Adrenal gland (tissue), 12 donors: ENCODE data around the gene TMEM31. TPM values are rescaled to one million over a fixed set of nuclear protein-coding genes. Genes with fewer than 3 reads are reported as not detected.

Experiments used
- DNase-seq, 7 donors: peaks; one replicate each; pipeline ENCODE4 v3.0.0-alpha.2; 2019 to 2020
- H3K27ac ChIP-seq, 5 donors: fragments of 200-600 bp; sonication (generic) in 4 of 5; 1 replicate in 3 of 5; 2 replicates in 2 of 5; pipeline versions ENCODE4 v1.5.1 to v1.8.0; 2016 to 2020; ENCODE audit warnings: mild to moderate bottlenecking in 1 of 5
- H3K27me3 ChIP-seq: fragments of 200-600 bp; 2 replicates; pipeline ENCODE4 v1.8.0; 2021
- H3K36me3 ChIP-seq, 2 donors: fragments of 200-600 bp; replicated peaks in 1 of 2; 1 replicate in 1 of 2; 2 replicates in 1 of 2; pipeline versions ENCODE4 v1.5.1 to v1.8.0; 2018 to 2022
- H3K4me1 ChIP-seq, 2 donors: fragments of 200-600 bp; replicated peaks in 1 of 2; 1 replicate in 1 of 2; 2 replicates in 1 of 2; pipeline versions ENCODE4 v1.5.1 to v1.8.0; 2018 to 2021
- H3K4me3 ChIP-seq, 4 donors: fragments of 200-600 bp; sonication (generic) in 3 of 4; one replicate each; pipeline ENCODE4 v1.5.1; 2016 to 2018
- H3K9me3 ChIP-seq, 3 donors: fragments of 200-600 bp; sonication (generic) in 1 of 3; replicated peaks in 1 of 3; 1 replicate in 2 of 3; 2 replicates in 1 of 3; pipeline versions ENCODE4 v1.5.1 to v1.8.0; 2016 to 2021
- CTCF ChIP-seq, 6 experiments: fragments of 450-650 bp in 4 of 6; fragments of 200-600 bp in 2 of 6; sonication (generic) in 1 of 6; IDR thresholded peaks; 1 replicate in 5 of 6; 2 replicates in 1 of 6; pipeline versions ENCODE4 v1.5.1 to v1.8.0; 2016 to 2021; ENCODE audit warnings: antibody characterized with exemption in 6 of 6, mild to moderate bottlenecking in 2 of 6, moderate library complexity in 1 of 6
- POLR2A ChIP-seq, 2 donors: fragments of 450-650 bp; IDR thresholded peaks; one replicate each; pipeline ENCODE4 v1.6.1; 2017; ENCODE audit warnings: antibody characterized with exemption in 2 of 2, mild to moderate bottlenecking in 2 of 2, moderate library complexity in 1 of 2
- WGBS, 4 donors: extraction: QIAGEN DNeasy Blood & Tissue Kit in 2 of 4; methylation state at CpG; one replicate each; pipeline versions ENCODE4 v1.1.5 to v1.1.7; 2013 to 2017; 5-methylcytosine and 5-hydroxymethylcytosine counted together
- intact Hi-C, 2 donors: fragments of 100-400 bp; cut with DNase I; formaldehyde crosslinking; loops; one replicate each; pipeline versions ENCODE4 v1.14.1 to v1.15.0; 2022 to 2023
- polyA plus RNA-seq, 3 donors: library from polyadenylated mRNA; stranded (reverse); fragments of 200-250 nt in 2 of 3; fragments of 350-450 nt in 1 of 3; fragmentation: Illumina TruSeq in 1 of 3; extraction: RNeasy Lipid Tissue Mini Kit (QIAGEN cat#74804) in 1 of 3; gene quantifications; one replicate each; pipeline ENCODE4 v1.2.3, GENCODE V29; 2013 to 2014
- total RNA-seq, 9 donors: library from RNA; depleted of rRNA in 4 of 9; stranded (reverse); fragments of >200 nt in 4 of 9; fragments of 120-200 nt in 1 of 9; fragmentation: NEBNext Ultra II Directional in 1 of 9; extraction: Animal tissue kit (Norgen Biotek cat#: 25700) in 1 of 9; gene quantifications; one replicate each; pipeline versions ENCODE4 v1.1.0 to v1.2.4, GENCODE V29; 2013 to 2023
- donor health status: healthy with polysubstance abuse.
- donor health status: Bipolar disorder and iron deficiency.
- donor health status: DM: yes; HTN: yes; CAD: no.
- donor health status: DM: no; HTN: no; CAD: no.
- donor health status: DM: no; HTN: no; CAD: no.
- donor health status: DM: yes; HTN: yes; CAD: no.

Gene TMEM31
- total and polyA plus RNA-seq, 12 donors, result 0.34 to 0.67 (median 0.47) TPM; not detected in 6

GRCh38 chrX:103739421-103739820 lies 28.7 kb downstream of the TMEM31 start:
- 78 to 97% (median 79%) methylated on average over 1 of the region's 1 CpG for WGBS, 4 donors
- Histone ChIP-seq H3K4me3 (no peak overlapping the region), H3K9me3 (no peaks in the 10 kb centered on the region), H3K4me1 (no peaks in the 10 kb centered on the region), H3K27ac (no peak overlapping the region), H3K27me3 (no peaks in the 10 kb centered on the region), H3K36me3 (no peaks in the 10 kb centered on the region)
- no peak for DNase-seq
- TF ChIP-seq POLR2A (IDR thresholded peaks at IDR 0.05) (no peak), CTCF (IDR thresholded peaks at IDR 0.05) (no peak)
- intact Hi-C loops, result no loop called here

GRCh38 chrX:103741879-103742278 lies 31.2 kb downstream of the TMEM31 start:
- no peak overlapping the region for H3K27ac ChIP-seq
- intact Hi-C loops, result no loop called here

GRCh38 chrX:103742339-103742738 lies 31.6 kb downstream of the TMEM31 start:
- TF ChIP-seq POLR2A (IDR thresholded peaks at IDR 0.05) (no peak), CTCF (IDR thresholded peaks at IDR 0.05) (no peak)
- no peak overlapping the region for H3K4me3 ChIP-seq
- WGBS, 4 donors, result 54 to 93% (median 76%) methylated on average over 6 of the region's 6 CpGs
- no peaks in the 10 kb centered on the region for H3K9me3 ChIP-seq
- H3K36me3 ChIP-seq, result no peaks in the 10 kb centered on the region
- intact Hi-C loops, result no loop called here
- no peak overlapping the region for H3K27ac ChIP-seq
- no peaks in the 10 kb centered on the region for H3K27me3 ChIP-seq
- no peaks in the 10 kb centered on the region for H3K4me1 ChIP-seq
- no peak for DNase-seq

More at GRCh38 chrX:103741879-103742278, 31.2 kb downstream of the TMEM31 start:
- no peaks in the 10 kb centered on the region for H3K36me3 ChIP-seq
- H3K27me3 ChIP-seq, result no peaks in the 10 kb centered on the region
- no peak overlapping the region for H3K4me3 ChIP-seq
- DNase-seq, result no peak
- H3K9me3 ChIP-seq, result no peaks in the 10 kb centered on the region
- TF ChIP-seq POLR2A (IDR thresholded peaks at IDR 0.05) (no peak), CTCF (IDR thresholded peaks at IDR 0.05) (no peak)
- WGBS, 4 donors, result 59 to 89% (median 74%) methylated on average over 1 of the region's 1 CpG
- H3K4me1 ChIP-seq, result no peaks in the 10 kb centered on the region

DNA sequence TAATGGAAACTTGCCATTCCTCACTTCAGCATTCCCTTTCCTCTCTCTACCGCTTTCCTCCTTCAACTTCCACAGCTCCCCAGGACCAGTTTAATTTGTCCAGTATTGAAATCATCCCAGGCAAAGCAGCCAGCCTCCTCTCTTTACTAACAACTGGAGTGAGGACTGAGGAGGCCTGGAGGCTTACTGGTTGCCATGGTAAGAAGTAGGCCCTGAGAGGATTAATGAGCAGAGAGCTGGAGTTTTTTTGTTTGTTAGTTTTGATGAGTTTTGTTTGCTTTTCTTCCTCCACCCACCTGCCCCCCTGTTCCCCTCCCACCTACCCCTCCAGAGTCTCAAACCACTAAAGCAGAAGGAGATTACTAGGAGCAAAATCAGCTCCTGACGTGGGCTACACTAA lies 36.5 kb downstream of the TMEM31 start:
- no peak for DNase-seq
- no peaks in the 10 kb centered on the region for H3K36me3 ChIP-seq
- no peaks in the 10 kb centered on the region for H3K9me3 ChIP-seq
- 82 to 94% (median 86%) methylated on average over 2 of the region's 2 CpGs for WGBS, 4 donors
- intact Hi-C loops, result no loop called here
- H3K4me1 ChIP-seq, result no peaks in the 10 kb centered on the region
- H3K27me3 ChIP-seq, result peaks cover 5% of the 10 kb centered on the region
- no peak overlapping the region for H3K27ac ChIP-seq
- TF ChIP-seq CTCF (IDR thresholded peaks at IDR 0.05), result no peak
- no peak for TF ChIP-seq POLR2A (IDR thresholded peaks at IDR 0.05)
- H3K4me3 ChIP-seq, result no peak overlapping the region
